ENCODE measurements around the gene ATOH8.

The ATOH8 gene

DNA sequence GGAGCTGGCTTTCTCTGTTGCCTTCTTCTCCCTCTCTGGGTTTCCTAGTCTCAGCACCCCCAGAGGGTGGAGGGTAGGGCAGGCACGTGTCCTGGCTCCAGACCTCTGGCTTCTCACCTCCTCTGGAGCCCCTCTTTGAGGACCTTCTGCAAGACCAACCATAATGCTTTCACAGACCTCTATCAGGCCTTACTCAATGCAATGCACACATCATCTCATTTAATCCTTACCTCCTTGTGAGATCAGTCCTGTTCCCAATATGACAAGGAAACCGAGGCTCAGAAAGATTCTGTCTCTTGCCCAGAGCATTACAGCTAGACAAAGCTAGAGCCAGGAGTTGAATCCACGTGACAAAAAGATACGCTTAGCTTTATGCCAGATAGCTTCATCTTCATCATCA lies 8.2 kb downstream of the ATOH8 start:
- TF ChIP-seq, protein P1, sequence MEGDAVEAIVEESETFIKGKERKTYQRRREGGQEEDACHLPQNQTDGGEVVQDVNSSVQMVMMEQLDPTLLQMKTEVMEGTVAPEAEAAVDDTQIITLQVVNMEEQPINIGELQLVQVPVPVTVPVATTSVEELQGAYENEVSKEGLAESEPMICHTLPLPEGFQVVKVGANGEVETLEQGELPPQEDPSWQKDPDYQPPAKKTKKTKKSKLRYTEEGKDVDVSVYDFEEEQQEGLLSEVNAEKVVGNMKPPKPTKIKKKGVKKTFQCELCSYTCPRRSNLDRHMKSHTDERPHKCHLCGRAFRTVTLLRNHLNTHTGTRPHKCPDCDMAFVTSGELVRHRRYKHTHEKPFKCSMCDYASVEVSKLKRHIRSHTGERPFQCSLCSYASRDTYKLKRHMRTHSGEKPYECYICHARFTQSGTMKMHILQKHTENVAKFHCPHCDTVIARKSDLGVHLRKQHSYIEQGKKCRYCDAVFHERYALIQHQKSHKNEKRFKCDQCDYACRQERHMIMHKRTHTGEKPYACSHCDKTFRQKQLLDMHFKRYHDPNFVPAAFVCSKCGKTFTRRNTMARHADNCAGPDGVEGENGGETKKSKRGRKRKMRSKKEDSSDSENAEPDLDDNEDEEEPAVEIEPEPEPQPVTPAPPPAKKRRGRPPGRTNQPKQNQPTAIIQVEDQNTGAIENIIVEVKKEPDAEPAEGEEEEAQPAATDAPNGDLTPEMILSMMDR (IDR thresholded peaks at IDR 0.05; ENCODE audit: low read depth, low read length), result no peak

DNA sequence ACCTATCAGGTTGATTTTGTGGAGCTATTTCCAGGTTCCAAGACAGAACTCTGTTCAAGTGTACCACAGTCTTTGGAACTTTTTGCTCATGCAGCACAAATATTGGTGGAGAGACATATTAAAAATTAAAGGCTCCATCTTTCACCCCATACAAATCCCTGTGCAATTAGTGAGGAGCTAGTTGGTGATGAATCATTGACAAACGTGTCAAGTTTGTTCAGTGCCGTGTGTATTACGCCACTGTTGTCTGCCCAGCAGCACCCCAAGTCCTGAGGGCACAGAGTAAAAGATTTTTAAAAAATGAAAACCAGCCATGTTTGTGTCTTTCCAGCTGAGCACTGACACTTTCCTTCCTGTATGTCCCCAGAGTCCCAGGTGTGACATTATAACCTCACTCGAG lies 9.3 kb downstream of the ATOH8 start:
- no peak overlapping the region for H3K4me3 ChIP-seq (ENCODE audit: low read depth, low read length)
- TF ChIP-seq, protein P1 (IDR thresholded peaks at IDR 0.05; ENCODE audit: low read depth, low read length), result no peak

More for the DNA sequence above, 8.2 kb downstream of the ATOH8 start:
- H3K4me3 ChIP-seq (ENCODE audit: low read depth, low read length), result no peak overlapping the region

DNA sequence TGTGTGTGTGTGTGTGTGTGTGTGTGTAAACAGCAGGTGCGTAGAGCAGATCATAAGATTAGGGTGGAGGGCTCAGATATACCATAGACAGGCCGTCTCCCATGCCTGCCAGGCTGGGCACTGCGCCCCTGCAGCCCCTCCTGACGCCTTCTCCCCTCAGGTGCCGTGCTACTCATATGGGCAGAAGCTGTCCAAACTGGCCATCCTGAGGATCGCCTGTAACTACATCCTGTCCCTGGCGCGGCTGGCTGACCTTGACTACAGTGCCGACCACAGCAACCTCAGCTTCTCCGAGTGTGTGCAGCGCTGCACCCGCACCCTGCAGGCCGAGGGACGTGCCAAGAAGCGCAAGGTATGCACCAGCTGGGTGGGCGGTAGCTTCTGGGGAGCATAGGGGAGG lies 10.0 kb downstream of the ATOH8 start:
- H3K4me3 ChIP-seq (ENCODE audit: low read depth, low read length), result no peak overlapping the region
- TF ChIP-seq, protein P1 (IDR thresholded peaks at IDR 0.05; ENCODE audit: low read depth, low read length), result no peak

GRCh38 chr2:85765081-85765731 lies 11.4 kb downstream of the ATOH8 start:
- TF ChIP-seq, protein P1 (IDR thresholded peaks at IDR 0.05; ENCODE audit: low read depth, low read length), result no peak
- H3K4me3 ChIP-seq (ENCODE audit: low read depth, low read length), result no peak overlapping the region

DNA sequence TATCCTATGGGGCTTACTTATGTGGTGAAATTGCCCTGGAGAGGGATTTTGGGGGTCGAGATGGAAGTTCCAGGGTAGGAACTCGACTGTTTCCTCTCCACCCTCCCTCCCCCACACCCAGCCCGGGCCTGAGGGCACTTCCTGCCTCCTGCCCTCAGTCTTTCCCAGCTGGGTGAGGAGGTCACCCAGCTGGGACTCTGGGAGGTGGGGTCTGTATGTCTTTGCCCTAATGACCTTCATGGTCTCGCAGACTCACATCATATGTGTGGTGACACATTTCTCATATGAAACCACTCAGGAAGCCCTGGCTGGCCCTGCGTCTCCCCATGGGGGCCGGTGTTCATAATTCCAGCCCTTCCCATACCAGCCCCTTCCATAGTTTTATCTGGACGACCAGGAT lies 12.4 kb downstream of the ATOH8 start:
- H3K4me3 ChIP-seq (ENCODE audit: low read depth, low read length), result no peak overlapping the region
- TF ChIP-seq, protein P1 (IDR thresholded peaks at IDR 0.05; ENCODE audit: low read depth, low read length), result no peak

GRCh38 chr2:85767803-85768665 lies 14.2 kb downstream of the ATOH8 start:
- TF ChIP-seq, protein P1 (IDR thresholded peaks at IDR 0.05; ENCODE audit: low read depth, low read length), result no peak
- H3K4me3 ChIP-seq (ENCODE audit: low read depth, low read length), result no peak overlapping the region

- no peak overlapping the region for H3K4me3 ChIP-seq (ENCODE audit: low read depth, low read length)
- TF ChIP-seq, protein P1 (IDR thresholded peaks at IDR 0.05; ENCODE audit: low read depth, low read length), result no peak
Measured at GRCh38 chr2:85768713-85769112, 14.9 kb downstream of the ATOH8 start.

Data from WI38 (cell line).